Cardiac muscle cell (in vitro differentiated cells and primary cell): ENCODE data around the gene SCNN1B. TPM values are rescaled to one million over a fixed set of nuclear protein-coding genes. Genes with fewer than 3 reads are reported as not detected.

Experiments used
- DNase-seq, 2 donors: peaks; one replicate each; pipeline versions ENCODE4 v3.0.0 to v3.0.0-alpha.2; 2010 to 2017; ENCODE audit warnings: low read depth in 1 of 2, low spot score in 1 of 2
- H3K27ac ChIP-seq: fragments of 200-600 bp; sonication (generic); 2 replicates; pipeline ENCODE4 v1.5.1; 2016
- H3K27me3 ChIP-seq: fragments of 200-600 bp; sonication (generic); 2 replicates; pipeline ENCODE4 v1.6.0; 2016; ENCODE audit warnings: control low read depth
- H3K36me3 ChIP-seq: fragments of 200-600 bp; sonication (generic); 2 replicates; pipeline ENCODE4 v1.5.1; 2016; ENCODE audit warnings: control low read depth
- H3K4me1 ChIP-seq: fragments of 200-600 bp; sonication (generic); 2 replicates; pipeline ENCODE4 v1.8.1; 2017; ENCODE audit warnings: low read depth, mild to moderate bottlenecking, mixed run types
- H3K4me3 ChIP-seq: fragments of 200-600 bp; sonication (generic); 2 replicates; pipeline ENCODE4 v1.5.1; 2016; ENCODE audit warnings: mild to moderate bottlenecking
- H3K9me3 ChIP-seq: fragments of 200-600 bp; sonication (generic); 2 replicates; pipeline ENCODE4 v1.5.1; 2017; ENCODE audit warnings: low read depth, mild to moderate bottlenecking, control low read depth
- CTCF ChIP-seq: IDR thresholded peaks from 2 replicates; pipeline ENCODE4 v1.5.1; 2012; ENCODE audit warnings: low read depth, mild to moderate bottlenecking, low read length
- polyA plus RNA-seq: library from polyadenylated mRNA; unstranded; fragments of >200 nt; fragmentation: Nextera tagmentation; extraction: Ambion mirVana; gene quantifications from 2 replicates; pipeline ENCODE4 v1.2.1, GENCODE V29; 2016
- total RNA-seq: library from RNA; depleted of rRNA; stranded (reverse); fragments of >200 nt; gene quantifications from 2 replicates; pipeline ENCODE4 v1.2.3, GENCODE V29; 2016

The SCNN1B gene
- total and polyA plus RNA-seq, 2 experiments from 2014 or later, result not detected

GRCh38 chr16:23321206-23321875 lies 19.2 kb downstream of the SCNN1B start:
- Histone ChIP-seq H3K4me3 (no peak overlapping the region), H3K9me3 (no peaks in the 10 kb centered on the region), H3K27ac (no peak overlapping the region), H3K27me3 (no peaks in the 10 kb centered on the region), H3K36me3 (no peaks in the 10 kb centered on the region), H3K4me1 (no peaks in the 10 kb centered on the region)
- DNase-seq, result no peak
- no peak for TF ChIP-seq CTCF

- Histone ChIP-seq H3K36me3 (no peaks in the 10 kb centered on the region), H3K4me3 (no peak overlapping the region), H3K9me3 (no peaks in the 10 kb centered on the region), H3K27me3 (no peaks in the 10 kb centered on the region), H3K27ac (no peak overlapping the region), H3K4me1 (no peaks in the 10 kb centered on the region)
- TF ChIP-seq CTCF, result no peak
- no peak for DNase-seq
These were observed 21.3 kb downstream of the SCNN1B start for GRCh38 chr16:23323224-23324030.

GRCh38 chr16:23324727-23325126 lies 22.6 kb downstream of the SCNN1B start:
- Histone ChIP-seq H3K4me1 (no peaks in the 10 kb centered on the region), H3K36me3 (no peaks in the 10 kb centered on the region), H3K9me3 (no peaks in the 10 kb centered on the region), H3K4me3 (no peak overlapping the region), H3K27me3 (no peaks in the 10 kb centered on the region), H3K27ac (no peak overlapping the region)
- no peak for TF ChIP-seq CTCF
- DNase-seq, result no peak

- Histone ChIP-seq H3K9me3 (no peaks in the 10 kb centered on the region), H3K27ac (no peak overlapping the region), H3K27me3 (no peaks in the 10 kb centered on the region), H3K4me1 (no peaks in the 10 kb centered on the region), H3K4me3 (no peak overlapping the region), H3K36me3 (no peaks in the 10 kb centered on the region)
- no peak for DNase-seq
- no peak for TF ChIP-seq CTCF
These were observed 25.7 kb downstream of the SCNN1B start for GRCh38 chr16:23327836-23328235.

GRCh38 chr16:23330161-23330560 lies 28.1 kb downstream of the SCNN1B start:
- Histone ChIP-seq H3K27me3 (no peaks in the 10 kb centered on the region), H3K9me3 (no peaks in the 10 kb centered on the region), H3K4me3 (no peak overlapping the region), H3K36me3 (no peaks in the 10 kb centered on the region), H3K27ac (no peak overlapping the region), H3K4me1 (no peaks in the 10 kb centered on the region)
- TF ChIP-seq CTCF, result no peak
- no peak for DNase-seq
